Measurements from ENCODE around the gene CCIN. TPM values are rescaled to one million over a fixed set of nuclear protein-coding genes. Genes with fewer than 3 reads are reported as not detected.
"Not testable (repeated sequence)": the region's sequence is repeated elsewhere in the genome, so short reads cannot be mapped to it uniquely, and the experiment has no call there.

The CCIN gene
- total RNA-seq, 1 donor from 2014 or later = not detected

- not testable (repeated sequence) for DNase-seq
Measured at GRCh38 chr9:36160126-36160525, 9.1 kb upstream of the CCIN start.

GRCh38 chr9:36161187-36161586 lies 8.0 kb upstream of the CCIN start:
- no peak for DNase-seq

- DNase-seq = no peak
Measured at GRCh38 chr9:36162211-36162738, 6.9 kb upstream of the CCIN start.

GRCh38 chr9:36163049-36163785 lies 6.0 kb upstream of the CCIN start:
- DNase-seq = peak; percentile 42

GRCh38 chr9:36163786-36164170 lies 5.4 kb upstream of the CCIN start:
- DNase-seq = no peak

GRCh38 chr9:36164372-36164771 lies 4.8 kb upstream of the CCIN start:
- no peak for DNase-seq

- DNase-seq = no peak
Measured at GRCh38 chr9:36164989-36165388, 4.2 kb upstream of the CCIN start.

- DNase-seq = no peak
Measured at GRCh38 chr9:36165826-36166167, 3.4 kb upstream of the CCIN start.

- peak; percentile 70 for DNase-seq
Measured at GRCh38 chr9:36166168-36166927, 2.8 kb upstream of the CCIN start.

- DNase-seq = no peak
Measured at GRCh38 chr9:36169708-36170107, 520 bp downstream of the CCIN start.

GRCh38 chr9:36170531-36170930 lies 1.3 kb downstream of the CCIN start:
- DNase-seq = no peak

- DNase-seq = no peak
Measured at GRCh38 chr9:36173861-36174260, 4.7 kb downstream of the CCIN start.

GRCh38 chr9:36174271-36174670 lies 5.1 kb downstream of the CCIN start:
- no peak for DNase-seq

- DNase-seq = no peak
Measured at GRCh38 chr9:36174731-36175130, 5.5 kb downstream of the CCIN start.

GRCh38 chr9:36175209-36175608 lies 6.0 kb downstream of the CCIN start:
- DNase-seq = not testable (repeated sequence)

- DNase-seq = not testable (repeated sequence)
Measured at GRCh38 chr9:36176496-36176895, 7.3 kb downstream of the CCIN start.

- DNase-seq = no peak
Measured at GRCh38 chr9:36177571-36177970, 8.4 kb downstream of the CCIN start.

GRCh38 chr9:36180243-36180642 lies 11.1 kb downstream of the CCIN start:
- not testable (repeated sequence) for DNase-seq

- DNase-seq = no peak
Measured at GRCh38 chr9:36187414-36187813, 18.2 kb downstream of the CCIN start.

- DNase-seq = no peak
Measured at GRCh38 chr9:36188212-36188611, 19.0 kb downstream of the CCIN start.

GRCh38 chr9:36189976-36190375 lies 20.8 kb downstream of the CCIN start:
- no peak for DNase-seq

- peak; percentile 98 for DNase-seq
Measured at GRCh38 chr9:36190388-36191289, 21.5 kb downstream of the CCIN start, which contains the start of gene CLTA. CLTA (plus strand) TSS chr9:36190921; CDS start chr9:36191057, 136 bp downstream.

GRCh38 chr9:36191290-36191645 lies 22.1 kb downstream of the CCIN start:
- DNase-seq = no peak

All from occipital lobe (tissue), 2 donors.